Fibroblast of gingiva (primary cell): ENCODE data around the gene PDE8A.
"Not testable (repeated sequence)": the region's sequence is repeated elsewhere in the genome, so short reads cannot be mapped to it uniquely, and the experiment has no call there.

Experiments used
- DNase-seq: peaks from one replicate; pipeline ENCODE4 v3.0.0-alpha.2; 2011; ENCODE audit warnings: low read depth

Gene PDE8A

DNA sequence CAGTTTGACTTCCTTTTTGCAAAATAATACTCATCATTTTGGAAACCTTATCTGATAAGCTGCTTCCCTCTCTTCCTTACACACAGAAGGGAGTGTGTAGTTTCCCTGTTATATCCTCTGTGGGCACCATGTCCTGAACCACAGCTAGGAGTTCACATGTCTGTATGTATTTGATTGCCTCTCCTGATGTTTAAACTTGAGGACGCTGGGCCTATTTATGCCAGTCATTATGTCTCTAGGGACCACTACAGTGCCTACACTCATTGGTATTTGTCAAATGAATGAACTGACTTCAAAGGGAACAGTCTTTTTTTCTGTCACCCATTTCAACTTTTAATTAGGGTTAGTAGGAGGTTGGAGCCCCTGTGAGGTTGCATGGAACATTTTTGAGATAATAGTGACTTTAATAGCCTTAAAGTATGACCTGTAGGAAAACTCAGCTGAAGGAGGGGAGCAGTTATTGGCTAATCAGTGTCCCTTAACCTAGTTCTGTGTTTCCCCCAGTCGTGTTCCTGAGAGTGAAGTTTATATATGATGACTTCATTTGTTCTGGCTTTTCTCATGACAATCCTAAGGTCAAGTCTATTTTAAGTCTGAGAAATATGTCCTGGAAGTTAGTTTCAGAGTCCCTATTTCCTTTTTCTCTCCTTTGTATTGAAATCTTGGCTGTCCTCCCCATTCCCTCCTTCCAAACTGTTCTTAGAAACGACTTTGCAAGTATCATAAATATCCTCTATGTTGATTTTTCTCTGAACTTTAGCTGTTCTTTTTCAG is 28.9 kb downstream of the PDE8A start:
- DNase-seq, result peak; percentile 57

DNA sequence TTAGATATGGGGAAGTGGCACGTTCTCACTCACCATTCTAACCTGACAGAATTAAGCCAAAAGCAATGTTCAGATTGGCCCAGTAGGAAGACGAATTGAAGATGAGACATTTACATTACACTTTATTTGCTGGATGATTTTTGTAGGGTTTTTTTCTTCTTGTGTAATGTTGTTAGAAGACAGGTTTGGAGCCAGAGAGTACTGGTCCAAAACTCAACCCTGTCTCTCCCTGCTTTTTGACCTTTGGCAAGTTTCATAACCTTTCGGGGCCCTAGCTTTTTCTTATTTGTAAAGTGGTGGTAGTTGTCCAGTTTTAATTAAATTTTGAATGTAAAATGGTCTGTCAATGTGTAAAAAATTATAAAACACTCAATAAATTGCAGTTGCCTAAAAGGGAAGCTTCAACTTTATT is 29.5 kb downstream of the PDE8A start:
- no peak for DNase-seq

DNA sequence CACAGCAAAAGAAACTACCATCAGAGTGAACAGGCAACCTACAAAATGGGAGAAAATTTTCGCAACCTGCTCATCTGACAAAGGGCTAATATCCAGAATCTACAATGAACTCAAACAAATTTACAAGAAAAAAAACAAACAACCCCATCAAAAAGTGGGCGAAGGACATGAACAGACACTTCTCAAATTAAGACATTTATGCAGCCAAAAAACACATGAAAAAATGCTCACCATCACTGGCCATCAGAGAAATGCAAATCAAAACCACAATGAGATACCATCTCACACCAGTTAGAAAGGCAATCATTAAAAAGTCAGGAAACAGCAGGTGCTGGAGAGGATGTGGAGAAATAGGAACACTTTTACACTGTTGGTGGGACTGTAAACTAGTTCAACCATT is 30.1 kb downstream of the PDE8A start:
- not testable (repeated sequence) for DNase-seq

DNA sequence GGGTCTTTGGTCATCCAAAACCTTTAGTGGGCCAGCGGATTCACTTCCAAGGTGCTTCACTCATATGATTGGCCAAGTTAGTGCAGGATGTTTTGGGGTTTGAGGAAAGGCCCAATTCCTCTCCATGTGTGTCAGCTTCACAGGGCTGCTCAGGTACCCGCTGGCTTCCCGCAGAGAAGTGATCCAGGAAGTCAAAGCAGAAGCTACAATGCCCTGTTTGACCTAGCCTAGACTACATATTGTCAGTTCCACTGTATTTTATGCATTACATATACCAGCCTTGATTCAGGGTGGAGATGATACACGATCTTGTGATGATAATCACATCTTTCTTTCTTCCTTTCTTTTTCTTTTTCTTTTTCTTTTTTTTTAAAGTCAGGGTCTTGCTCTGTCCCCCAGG is 32.1 kb downstream of the PDE8A start:
- DNase-seq, result no peak

DNA sequence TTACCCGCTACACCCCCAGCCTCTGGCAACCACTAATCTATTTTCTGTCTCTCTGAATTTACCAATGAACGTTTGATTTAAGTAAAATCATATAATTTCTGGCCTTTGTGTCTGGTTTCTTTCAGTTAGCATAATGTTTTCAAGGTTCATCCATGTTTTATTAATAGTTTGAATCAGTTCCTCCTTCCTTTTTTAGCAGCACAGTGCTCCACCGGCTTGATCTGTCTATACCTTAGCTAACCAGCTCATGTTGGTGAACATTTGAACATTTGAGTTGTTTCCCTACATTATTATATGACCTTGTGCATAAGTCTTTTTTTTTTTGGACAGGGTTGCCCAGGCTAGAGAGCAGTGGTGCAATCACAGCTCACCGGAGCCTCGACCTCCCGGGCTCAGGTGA is 33.3 kb downstream of the PDE8A start:
- DNase-seq, result no peak

DNA sequence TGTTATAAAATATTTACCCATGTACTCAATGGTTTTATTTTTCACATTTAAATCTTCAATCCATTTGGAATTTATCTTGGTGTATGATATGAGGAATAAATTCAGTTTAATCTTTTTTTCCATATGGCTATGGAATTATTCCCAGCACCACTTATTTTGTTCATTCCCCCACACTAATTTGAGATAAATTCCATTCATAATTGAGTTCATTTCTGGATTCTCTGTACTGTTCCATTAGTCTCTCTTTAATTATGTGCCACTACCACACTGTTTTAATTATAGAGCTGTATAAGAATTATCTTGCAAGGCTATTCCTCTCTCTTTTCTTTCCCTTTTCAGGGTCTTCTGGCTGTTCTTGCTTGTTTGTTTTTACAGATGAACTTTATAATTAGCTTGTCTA is 34.6 kb downstream of the PDE8A start:
- DNase-seq, result no peak

DNA sequence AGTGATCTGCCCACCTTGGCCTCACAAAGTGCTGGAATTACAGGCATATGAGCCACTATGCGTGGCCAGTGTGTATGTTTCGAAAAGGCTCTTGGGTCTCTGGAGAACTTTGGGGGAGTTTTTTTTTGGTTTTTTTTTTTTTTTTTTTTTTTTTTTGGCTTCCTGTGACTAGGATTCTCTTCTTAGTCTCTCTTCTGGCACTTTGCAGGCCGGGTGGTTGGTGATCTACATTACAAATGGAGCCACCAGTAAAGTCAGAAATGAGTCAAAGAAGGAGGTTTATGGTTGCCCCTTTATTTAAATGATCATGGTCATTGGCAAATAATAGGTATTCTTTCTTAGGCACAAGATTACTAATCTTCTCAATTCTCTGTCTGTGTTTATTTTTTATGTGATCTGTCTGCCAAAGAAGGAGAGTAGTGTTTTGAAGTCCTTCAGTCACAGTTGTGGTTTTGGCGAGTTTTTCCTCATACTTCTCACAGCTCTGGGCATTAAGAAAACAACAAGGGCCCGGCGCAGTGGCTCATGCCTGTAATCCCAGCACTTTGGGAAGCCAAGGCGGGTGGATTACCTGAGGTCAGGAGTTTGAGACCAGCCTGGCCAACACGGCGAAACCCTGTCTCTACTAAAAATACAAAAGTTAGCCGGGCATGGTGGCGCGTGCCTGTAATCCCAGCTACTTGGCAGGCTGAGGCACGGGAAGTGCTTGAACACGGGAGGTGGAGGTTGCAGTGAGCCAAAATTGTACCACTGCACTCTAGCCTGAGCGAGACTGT is 38.3 kb downstream of the PDE8A start:
- DNase-seq, result peak; percentile 55

DNA sequence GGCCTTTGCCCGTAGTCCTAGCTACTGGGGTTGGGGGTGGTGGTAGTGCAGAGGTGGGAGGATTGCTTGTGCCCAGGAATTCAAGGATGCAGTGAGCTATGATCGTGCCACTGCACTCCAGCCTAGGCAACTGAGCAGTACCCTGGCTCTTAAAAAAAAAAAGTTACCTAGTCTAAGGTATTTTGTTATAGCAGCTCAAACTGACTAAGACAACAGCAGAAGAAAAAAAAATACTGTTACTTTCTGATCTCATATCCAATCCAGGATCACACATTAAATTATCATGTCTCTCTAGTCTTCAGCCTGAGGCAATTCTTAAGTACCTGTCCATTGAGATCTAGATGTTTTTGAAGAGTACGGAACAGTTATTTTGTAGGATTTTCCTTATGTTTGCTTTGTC is 39.8 kb downstream of the PDE8A start:
- DNase-seq, result no peak

DNA sequence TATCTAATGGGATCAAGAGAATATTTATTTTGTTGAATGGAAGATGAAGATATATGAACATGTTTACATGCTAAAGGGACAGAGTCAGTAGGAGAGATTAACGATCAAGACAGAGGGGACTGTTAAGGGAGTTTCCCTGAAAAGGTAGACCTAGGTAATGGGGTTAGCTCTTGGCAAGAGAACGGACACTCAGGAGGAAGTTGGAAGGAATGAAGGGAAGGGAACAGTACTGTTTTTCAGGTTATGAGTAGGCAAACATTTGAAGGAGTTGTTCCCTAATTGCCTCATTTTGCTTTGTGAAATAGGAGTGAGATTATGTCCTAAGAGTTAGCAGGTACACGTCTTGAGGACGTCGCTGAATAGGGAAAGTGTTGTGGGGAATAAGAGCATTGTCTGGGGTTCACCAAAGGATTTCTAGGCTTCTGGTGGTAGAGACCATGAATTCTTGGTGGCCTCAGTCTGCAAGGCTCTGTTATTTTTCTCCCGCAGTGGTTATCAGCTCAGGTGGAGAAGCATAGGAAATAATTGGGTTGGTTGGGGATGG is 41.3 kb downstream of the PDE8A start:
- DNase-seq, result no peak

DNA sequence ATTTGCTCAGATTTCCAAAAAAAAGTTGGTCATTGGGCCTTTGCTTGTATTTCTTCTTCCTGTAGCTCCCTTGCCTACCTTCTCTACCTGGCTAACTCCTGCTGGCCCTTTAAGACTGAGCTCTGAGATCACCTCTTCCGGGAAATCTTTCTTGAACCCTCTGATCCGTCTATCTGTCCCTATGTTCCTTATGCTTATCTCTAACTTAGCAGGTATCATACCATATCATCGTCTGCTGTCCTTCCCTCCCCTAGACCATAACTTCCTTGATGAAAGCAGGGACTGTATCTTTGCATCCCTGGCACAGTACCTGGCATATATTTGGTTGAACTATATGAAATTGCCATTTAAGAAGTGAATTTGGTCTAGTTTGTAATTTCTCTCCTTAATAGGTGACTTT is 42.3 kb downstream of the PDE8A start:
- DNase-seq, result no peak

DNA sequence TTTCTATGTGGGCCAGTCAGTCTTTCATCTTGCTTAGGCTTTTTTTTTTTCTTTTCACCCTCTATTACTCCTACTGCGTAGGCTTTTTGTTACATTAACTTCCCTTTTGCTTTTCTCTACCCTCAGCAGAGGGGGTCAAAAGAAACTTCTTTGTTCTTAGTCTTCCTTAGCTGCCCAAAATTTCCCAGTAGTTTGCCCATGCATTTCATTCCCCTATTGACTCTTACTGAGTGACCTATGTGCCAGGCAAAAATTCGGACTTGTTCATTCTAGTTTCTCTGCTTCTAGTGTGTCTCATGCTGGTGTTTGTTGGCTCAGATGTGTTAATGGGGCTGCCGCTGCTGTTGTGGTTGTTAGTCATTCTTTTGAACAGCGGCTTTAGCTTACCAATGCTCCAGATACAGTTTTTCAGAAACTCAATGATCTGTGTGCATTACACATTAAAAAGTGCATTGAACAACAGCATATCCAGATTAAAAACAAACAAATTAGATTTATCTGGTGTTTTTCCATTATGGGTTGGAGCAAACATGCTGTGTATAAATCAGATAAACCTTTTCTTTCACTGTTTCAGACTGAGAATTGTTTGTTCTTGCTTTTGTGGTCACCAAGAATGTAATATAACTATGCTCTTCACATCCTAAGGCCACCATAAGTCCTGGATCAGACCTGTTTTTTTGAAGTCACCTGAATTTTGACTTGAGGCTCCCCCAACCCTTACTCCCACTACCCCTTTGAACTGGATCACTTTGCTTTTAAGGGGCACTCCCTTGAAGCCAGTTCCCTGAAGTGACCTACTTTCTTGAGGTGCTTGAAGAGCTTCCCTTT is 43.1 kb downstream of the PDE8A start:
- peak; percentile 32 for DNase-seq

DNA sequence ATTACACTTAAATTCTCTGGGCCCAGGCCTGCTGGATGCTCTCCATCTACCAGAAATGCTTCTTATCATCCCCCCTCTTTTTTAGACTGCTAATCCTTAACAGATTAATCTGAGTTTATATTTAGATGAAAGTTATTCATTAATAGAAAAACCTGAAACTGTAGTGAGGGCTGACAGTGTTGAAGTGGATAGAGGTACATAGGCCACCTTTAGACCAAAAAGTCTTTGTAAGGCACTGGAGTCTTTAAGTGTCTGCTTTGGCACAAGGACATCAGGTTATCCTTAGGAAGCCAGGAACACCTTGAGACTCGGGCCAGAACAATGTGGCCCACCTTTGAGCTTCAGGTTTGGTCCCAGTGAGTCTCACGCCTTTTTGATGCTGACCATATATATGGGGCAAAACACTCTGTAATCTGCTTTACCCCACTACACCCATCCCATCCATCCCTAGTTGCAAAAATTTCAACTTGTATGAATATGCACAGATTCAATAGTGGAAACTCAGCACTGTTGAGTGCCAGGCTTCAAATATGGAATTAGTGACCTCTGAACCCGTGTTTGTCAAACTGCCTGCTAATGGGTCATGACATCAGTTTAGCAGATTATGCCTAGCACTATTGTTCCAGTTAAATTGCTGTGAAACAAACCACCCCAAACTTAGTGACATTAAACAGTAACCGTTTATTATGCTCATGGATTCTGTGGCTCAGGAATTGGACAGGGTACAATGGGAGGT is 44.0 kb downstream of the PDE8A start:
- no peak for DNase-seq

DNA sequence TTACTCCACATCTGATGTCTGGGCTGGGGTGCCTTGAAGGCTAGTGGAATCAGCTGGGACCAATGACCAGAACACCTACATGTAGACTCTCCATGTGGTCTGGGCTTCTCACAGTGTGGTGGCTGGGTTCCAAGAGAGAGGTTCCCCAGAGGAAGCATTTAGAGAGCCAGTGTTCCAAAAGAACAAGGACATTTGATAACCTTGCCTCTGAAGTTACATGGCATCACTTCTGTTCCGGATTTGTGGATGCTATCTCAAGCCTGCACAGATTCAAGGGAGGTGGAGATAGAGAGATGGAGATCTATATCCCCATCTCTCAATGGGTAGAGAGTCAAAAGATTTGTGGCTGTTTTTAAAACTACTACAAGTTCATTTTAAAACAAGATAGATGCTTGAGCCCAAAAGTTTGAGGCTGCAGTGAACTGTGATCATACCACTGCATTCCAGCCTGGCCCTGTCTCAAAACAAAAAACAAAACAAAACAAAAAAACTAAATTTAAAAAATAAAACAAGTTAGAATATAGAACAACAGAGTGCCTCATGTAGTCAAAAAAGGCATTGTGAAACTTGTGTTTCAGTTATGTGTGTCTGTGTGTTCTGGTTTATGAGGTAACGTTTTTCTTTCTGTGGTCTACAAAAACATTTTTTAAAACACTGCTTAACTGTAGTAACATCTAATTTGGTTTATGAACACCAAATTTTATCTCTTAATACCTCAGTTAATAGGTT is 44.8 kb downstream of the PDE8A start:
- no peak for DNase-seq

DNA sequence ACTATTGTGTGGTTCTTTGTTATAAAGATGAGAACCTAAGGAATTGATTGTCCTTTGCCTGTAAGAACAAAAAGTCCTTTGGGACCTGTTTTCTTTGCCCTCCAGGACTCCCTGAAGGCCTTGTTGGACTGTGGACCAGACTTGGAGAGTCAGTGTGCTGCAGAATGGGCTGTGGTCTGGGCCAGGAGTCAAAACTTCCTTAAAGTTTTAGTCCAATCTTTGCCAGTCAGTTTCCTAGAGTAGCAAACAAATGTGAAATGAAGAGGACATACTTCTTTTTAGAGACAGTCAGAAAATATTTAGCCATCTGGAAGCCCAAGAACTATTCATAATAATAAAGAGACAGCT is 45.4 kb downstream of the PDE8A start:
- DNase-seq, result no peak

DNA sequence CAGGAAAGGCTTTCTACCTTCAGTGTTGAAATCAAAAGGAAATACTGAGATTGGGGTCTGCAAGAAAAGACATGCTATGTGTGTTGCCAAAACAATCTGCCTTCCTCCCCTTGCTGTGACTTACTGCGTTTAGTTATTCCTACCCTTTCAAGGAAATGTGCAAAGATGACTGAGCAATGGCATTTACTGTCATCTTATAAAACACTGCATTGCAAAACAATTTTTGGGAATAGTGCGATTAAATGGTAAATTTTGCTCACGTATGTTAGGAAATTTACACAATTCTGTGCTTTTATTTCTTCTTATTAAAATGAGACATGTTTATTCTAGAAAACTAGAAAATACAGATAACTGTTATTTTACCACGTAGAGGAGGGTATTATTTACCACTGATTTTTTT is 45.8 kb downstream of the PDE8A start:
- DNase-seq, result no peak

DNA sequence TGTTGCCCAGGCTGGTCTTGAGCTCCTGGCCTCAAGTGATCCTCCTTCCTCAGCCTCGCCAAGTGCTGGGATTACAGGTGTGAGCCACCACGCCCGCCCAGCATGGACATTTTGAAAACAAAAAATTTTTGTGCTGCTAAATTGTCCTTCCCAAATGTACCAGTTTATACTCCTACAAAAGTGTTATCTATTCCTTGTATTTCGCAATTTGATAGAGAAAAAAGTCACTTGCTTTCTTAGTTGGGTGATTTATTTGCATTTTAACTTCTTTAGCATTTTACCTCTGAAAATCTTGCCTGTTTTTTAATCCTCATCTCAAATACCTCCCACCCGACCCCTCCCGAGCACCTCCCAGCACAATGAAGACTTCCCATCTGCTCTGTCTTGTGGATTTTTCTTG is 46.8 kb downstream of the PDE8A start:
- no peak for DNase-seq

DNA sequence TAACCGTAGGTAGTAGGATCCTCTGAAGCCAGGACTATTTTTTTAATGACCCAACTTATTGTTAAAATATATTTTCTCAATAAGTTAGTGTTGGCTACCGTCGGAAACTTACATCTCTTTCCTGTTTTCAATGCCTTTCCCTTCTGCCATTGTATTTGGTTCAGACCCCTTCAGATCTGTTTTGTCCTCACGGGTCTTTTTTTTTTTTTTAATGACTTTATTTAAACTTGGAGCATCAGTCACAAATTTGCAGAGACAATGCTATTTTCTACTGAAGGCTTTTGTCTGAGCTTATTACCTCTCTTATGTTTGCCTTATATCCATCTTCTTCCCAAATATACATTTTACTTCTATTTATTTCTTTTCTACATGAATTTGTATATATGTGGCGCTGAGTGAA is 47.6 kb downstream of the PDE8A start:
- DNase-seq, result no peak

DNA sequence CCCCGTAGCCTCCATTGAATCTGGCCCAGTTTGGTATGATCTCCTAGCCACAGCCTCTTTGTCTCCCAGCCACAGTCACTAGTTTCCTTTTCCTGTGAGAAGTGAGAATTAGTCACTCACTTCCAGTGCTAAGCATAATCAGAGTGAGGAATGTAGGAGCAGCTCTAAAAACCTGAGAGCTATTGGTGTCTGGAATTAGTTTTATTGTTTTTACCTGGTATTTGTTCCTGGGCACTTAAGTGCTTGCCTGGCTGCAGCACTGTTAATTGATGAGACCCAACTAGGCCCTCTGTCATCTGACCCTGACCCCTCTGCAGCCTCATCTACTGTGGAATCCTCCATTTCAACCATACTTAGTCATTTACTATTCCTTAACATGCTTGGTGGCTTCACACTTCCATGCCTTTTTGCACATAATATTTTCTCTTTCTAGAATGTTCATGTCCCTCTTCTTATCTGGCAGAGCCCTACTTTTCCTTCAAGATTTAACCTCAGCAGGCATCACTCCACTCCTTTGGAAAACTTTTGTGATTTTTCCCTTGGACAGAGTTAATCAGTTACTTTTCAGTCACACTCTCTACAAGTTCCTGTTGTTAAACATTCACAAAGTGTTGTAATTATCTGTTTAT is 48.8 kb downstream of the PDE8A start:
- no peak for DNase-seq

DNA sequence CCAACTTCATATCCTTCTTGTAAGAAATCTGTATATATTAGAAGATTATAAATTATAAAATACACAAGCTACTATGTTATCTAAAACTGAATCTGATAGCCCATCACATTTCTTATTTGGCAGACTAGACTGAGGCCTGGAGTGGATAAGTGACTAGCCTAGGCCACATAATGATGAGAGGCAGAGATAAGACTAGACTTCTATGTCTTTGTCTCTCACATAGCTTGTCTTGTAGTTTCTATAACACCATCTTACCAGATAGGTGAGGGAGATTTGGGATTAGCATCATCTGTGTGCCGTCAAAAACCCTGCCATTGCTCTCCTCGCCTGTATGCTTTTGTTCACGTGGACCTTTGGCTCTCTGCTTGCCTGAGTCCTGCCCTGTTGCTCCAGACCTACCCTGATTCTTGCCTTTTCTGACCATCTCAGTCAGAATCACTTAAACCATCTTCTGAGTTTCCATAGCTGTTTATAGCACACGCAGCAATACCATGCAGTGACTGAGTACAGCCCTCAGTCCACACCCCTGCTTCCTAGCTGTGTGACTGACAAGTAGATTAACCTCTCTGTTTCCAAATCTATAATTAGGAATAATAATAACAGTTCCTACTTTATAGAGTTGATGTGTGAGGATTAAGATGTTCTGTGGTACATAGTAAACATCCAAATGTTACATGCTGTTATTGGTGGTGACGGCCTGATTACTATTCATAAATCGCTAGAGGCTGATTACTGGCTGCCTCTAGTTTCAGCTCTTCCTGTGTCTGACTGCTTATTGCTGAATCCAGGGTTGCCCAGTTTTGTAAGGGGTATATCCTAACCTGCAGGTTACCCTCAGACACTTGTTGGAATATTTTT is 49.7 kb downstream of the PDE8A start:
- no peak for DNase-seq
